ENCODE data around the gene PAXIP1.

- no peak for TF ChIP-seq EP300 (IDR thresholded peaks at IDR 0.05)
- no peak for TF ChIP-seq POLR2AphosphoS5 (IDR thresholded peaks at IDR 0.05)
- no peak for TF ChIP-seq POLR2A (IDR thresholded peaks at IDR 0.05)
- no peak for TF ChIP-seq CTCF (IDR thresholded peaks at IDR 0.05)
Measured at GRCh38 chr7:155032978-155033377, 30.1 kb upstream of the PAXIP1 start.

Data from sigmoid colon (tissue), 4 donors.